Spleen (tissue), 11 donors: Measurements from ENCODE around the gene POLD3. TPM values are rescaled to one million over a fixed set of nuclear protein-coding genes. Genes with fewer than 3 reads are reported as not detected.

ENCODE experiments used
- DNase-seq: peaks from one replicate; pipeline ENCODE4 v3.0.0-alpha.2; 2020
- H3K27ac ChIP-seq, 8 donors: fragments of 200-600 bp; sonication (generic) in 7 of 8; 1 replicate in 4 of 8; 2 replicates in 4 of 8; pipeline versions ENCODE4 v1.5.0 to v1.8.0; 2016 to 2021; ENCODE audit warnings: inconsistent platforms in 4 of 8, mild to moderate bottlenecking in 4 of 8, moderate library complexity in 1 of 8
- H3K27me3 ChIP-seq, 7 donors: fragments of 200-600 bp; sonication (generic) in 6 of 7; replicated peaks in 1 of 7; 1 replicate in 4 of 7; 2 replicates in 3 of 7; pipeline versions ENCODE4 v1.5.0 to v1.8.0; 2016 to 2021; ENCODE audit warnings: inconsistent platforms in 3 of 7, mild to moderate bottlenecking in 1 of 7
- H3K36me3 ChIP-seq, 6 donors: fragments of 200-600 bp; sonication (generic) in 5 of 6; 1 replicate in 4 of 6; 2 replicates in 2 of 6; pipeline versions ENCODE4 v1.5.0 to v1.8.0; 2016 to 2021; ENCODE audit warnings: inconsistent platforms in 2 of 6
- H3K4me1 ChIP-seq, 6 donors: fragments of 200-600 bp; sonication (generic) in 5 of 6; 1 replicate in 3 of 6; 2 replicates in 3 of 6; pipeline versions ENCODE4 v1.5.0 to v1.8.0; 2016 to 2021; ENCODE audit warnings: inconsistent platforms in 3 of 6
- H3K4me3 ChIP-seq, 8 donors: fragments of 200-600 bp; sonication (generic) in 7 of 8; 1 replicate in 4 of 8; 2 replicates in 4 of 8; pipeline versions ENCODE4 v1.5.0 to v1.8.0; 2016 to 2021; ENCODE audit warnings: inconsistent platforms in 4 of 8, mild to moderate bottlenecking in 4 of 8, moderate library complexity in 2 of 8
- H3K9me3 ChIP-seq, 8 donors: fragments of 200-600 bp; sonication (generic) in 7 of 8; 1 replicate in 4 of 8; 2 replicates in 4 of 8; pipeline versions ENCODE4 v1.5.0 to v1.8.0; 2016 to 2021; ENCODE audit warnings: inconsistent platforms in 4 of 8
- POLR2A ChIP-seq, 3 donors: fragments of 450-650 bp; IDR thresholded peaks; one replicate each; pipeline ENCODE4 v1.5.1; 2017; ENCODE audit warnings: antibody characterized with exemption in 3 of 3, mild to moderate bottlenecking in 1 of 3
- POLR2AphosphoS5 ChIP-seq, 3 donors: sonication (generic); formaldehyde crosslinking; IDR thresholded peaks; one replicate each; pipeline ENCODE4 v1.5.1; 2017; ENCODE audit warnings: antibody characterized with exemption in 3 of 3
- WGBS, 5 donors: extraction: QIAGEN DNeasy Blood & Tissue Kit in 3 of 5; methylation state at CpG; one replicate each; pipeline versions ENCODE4 v1.1.5 to v1.1.7; 2013 to 2018; 5-methylcytosine and 5-hydroxymethylcytosine counted together
- intact Hi-C: fragments of 100-400 bp; cut with DNase I; formaldehyde crosslinking; loops from one replicate; pipeline ENCODE4 v1.15.0; 2023; ENCODE audit warnings: low total_unique reads
- polyA plus RNA-seq, 3 donors: library from polyadenylated mRNA; stranded (reverse); fragments of 200-250 nt; gene quantifications; one replicate each; pipeline ENCODE4 v1.2.1, GENCODE V29; 2013
- total RNA-seq, 7 donors: library from RNA; depleted of rRNA in 3 of 7; stranded (reverse); fragments of >200 nt in 3 of 7; fragmentation: NEBNext Ultra II Directional in 4 of 7; extraction: Animal tissue kit (Norgen Biotek cat#: 25700) in 4 of 7; gene quantifications; one replicate each; pipeline versions ENCODE4 v1.1.0 to v1.2.1, GENCODE V29; 2016 to 2021
- TF ChIP-seq, protein P1 (sequence below), 11 experiments: fragments of 200-600 bp in 7 of 11; fragments of 450-650 bp in 4 of 11; sonication (generic) in 4 of 11; IDR thresholded peaks in 8 of 11; conservative IDR thresholded peaks in 3 of 11; 1 replicate in 7 of 11; 2 replicates in 4 of 11; pipeline versions ENCODE4 v1.4.0 to v1.8.0; 2016 to 2021; ENCODE audit warnings: antibody characterized with exemption in 11 of 11, inconsistent platforms in 4 of 11, mild to moderate bottlenecking in 1 of 11
- donor health status: healthy with polysubstance abuse.
- donor health status: DM: no; HTN: no; CAD: no; lungs with moderate emphysema.
- donor health status: DM: no; HTN: no; CAD: no.
- donor health status: Bipolar disorder and iron deficiency.
- donor health status: healthy.
- donor health status: DM: no; HTN: no; CAD: no.
- donor health status: DM: yes; HTN: yes; CAD: no.

The POLD3 gene
- total and polyA plus RNA-seq, 10 donors = 5.0 to 23.1 (median 16.6) TPM

- TF ChIP-seq, protein P1, sequence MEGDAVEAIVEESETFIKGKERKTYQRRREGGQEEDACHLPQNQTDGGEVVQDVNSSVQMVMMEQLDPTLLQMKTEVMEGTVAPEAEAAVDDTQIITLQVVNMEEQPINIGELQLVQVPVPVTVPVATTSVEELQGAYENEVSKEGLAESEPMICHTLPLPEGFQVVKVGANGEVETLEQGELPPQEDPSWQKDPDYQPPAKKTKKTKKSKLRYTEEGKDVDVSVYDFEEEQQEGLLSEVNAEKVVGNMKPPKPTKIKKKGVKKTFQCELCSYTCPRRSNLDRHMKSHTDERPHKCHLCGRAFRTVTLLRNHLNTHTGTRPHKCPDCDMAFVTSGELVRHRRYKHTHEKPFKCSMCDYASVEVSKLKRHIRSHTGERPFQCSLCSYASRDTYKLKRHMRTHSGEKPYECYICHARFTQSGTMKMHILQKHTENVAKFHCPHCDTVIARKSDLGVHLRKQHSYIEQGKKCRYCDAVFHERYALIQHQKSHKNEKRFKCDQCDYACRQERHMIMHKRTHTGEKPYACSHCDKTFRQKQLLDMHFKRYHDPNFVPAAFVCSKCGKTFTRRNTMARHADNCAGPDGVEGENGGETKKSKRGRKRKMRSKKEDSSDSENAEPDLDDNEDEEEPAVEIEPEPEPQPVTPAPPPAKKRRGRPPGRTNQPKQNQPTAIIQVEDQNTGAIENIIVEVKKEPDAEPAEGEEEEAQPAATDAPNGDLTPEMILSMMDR (IDR thresholded peaks at IDR 0.05 in 8 of 11, conservative IDR thresholded peaks at IDR 0.05 in 3 of 11) = no peak
- no peak for DNase-seq
- no peaks in the 10 kb centered on the region for H3K27me3 ChIP-seq
- H3K36me3 ChIP-seq = peaks cover 0 to 97% (median 13%) of the 10 kb centered on the region in 6 donors
- no peaks in the 10 kb centered on the region for H3K9me3 ChIP-seq
- H3K4me1 ChIP-seq = no peaks in the 10 kb centered on the region
- no peak overlapping the region for H3K4me3 ChIP-seq
- WGBS, 5 donors = 82 to 93% (median 89%) methylated on average over 3 of the region's 3 CpGs
- no peak overlapping the region for H3K27ac ChIP-seq
- intact Hi-C loops = no loop called here
Observed at GRCh38 chr11:74627381-74627780, 35.0 kb downstream of the POLD3 start.

DNA sequence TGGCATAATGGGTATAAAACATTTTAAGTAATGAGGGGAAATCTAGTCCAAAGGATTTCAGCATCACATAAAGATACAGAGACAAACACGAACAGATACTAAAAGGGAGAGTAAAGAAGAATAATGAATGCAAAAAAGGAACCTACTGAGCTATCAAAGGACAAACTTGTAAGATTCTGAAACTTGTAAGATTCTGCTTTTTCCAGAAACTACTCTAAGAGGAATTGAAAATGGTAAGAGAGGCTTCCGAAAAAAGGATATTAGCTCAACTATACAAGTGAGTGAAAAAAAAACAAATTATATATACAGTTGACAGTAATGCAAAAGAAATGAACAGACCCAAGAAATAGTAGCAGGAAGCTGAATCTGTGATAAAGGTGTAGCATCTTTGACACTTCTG, 37.7 kb downstream of the POLD3 start:
- TF ChIP-seq POLR2A (IDR thresholded peaks at IDR 0.05) = no peak
- no peak for TF ChIP-seq POLR2AphosphoS5 (IDR thresholded peaks at IDR 0.05)
- TF ChIP-seq, protein P1 (IDR thresholded peaks at IDR 0.05 in 8 of 11, conservative IDR thresholded peaks at IDR 0.05 in 3 of 11) = no peak
- no peak for DNase-seq
- Histone ChIP-seq H3K4me1 (peaks cover 0 to 4% (median 0%) of the 10 kb centered on the region in 6 donors), H3K36me3 (peaks cover 0 to 100% (median 19%) of the 10 kb centered on the region in 6 donors), H3K27me3 (no peaks in the 10 kb centered on the region), H3K9me3 (no peaks in the 10 kb centered on the region), H3K27ac (no peak overlapping the region), H3K4me3 (no peak overlapping the region)
- 50 to 75% (median 73%) methylated on average over 2 of the region's 2 CpGs for WGBS, 5 donors
- intact Hi-C loops = no loop called here

DNA sequence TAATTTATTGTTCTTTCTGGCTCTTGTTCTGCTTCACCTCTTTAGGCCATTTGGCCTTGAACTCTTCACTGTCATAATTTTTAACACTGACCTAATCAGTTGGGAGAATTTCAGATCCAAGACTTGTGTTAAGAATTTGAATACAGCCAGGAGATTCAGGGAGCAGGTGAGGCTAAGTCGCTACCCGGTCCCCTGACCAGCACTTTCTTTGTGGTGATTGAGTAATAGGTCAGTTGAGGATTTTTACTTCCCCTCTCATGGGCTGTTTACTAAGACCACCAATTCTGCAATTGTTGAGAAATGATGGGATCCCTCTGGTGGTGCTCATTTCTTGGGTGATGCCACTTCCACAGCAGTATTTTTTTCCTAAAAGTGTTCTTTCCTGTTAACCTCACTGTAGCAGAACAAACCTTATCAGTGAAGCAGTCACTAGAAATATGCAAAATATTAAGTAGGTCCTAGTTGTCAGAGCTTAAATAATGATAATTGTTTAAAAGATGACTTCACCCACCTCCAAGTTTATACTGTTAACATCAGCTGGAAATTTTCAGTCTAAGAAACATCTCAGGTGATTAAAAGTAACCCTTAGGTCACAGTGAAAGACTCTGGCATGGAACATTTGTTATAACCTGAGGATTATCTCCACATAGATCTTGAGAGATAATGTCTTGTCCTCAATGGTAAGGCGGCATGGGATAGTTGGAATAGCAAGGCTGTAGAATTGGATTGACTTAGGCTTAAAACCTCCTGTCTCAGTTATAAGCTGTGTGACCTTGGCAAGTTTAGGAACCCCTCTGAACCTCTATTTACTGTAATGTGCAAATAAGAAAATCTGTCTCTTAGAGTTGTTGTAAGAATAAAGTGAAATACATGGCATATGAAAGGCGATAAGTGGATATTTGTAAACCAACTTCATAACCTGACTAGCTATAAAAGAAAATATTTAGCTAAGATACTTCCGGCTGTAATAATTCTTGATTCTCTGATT, 41.3 kb downstream of the POLD3 start:
- no peak overlapping the region for H3K27ac ChIP-seq
- no peak for DNase-seq
- peaks cover 0 to 4% (median 0%) of the 10 kb centered on the region in 6 donors for H3K4me1 ChIP-seq
- TF ChIP-seq POLR2AphosphoS5 (IDR thresholded peaks at IDR 0.05) (no peak), POLR2A (IDR thresholded peaks at IDR 0.05) (no peak)
- TF ChIP-seq, protein P1 (IDR thresholded peaks at IDR 0.05 in 8 of 11, conservative IDR thresholded peaks at IDR 0.05 in 3 of 11) = no peak
- no peaks in the 10 kb centered on the region for H3K9me3 ChIP-seq
- H3K4me3 ChIP-seq = no peak overlapping the region
- H3K27me3 ChIP-seq = no peaks in the 10 kb centered on the region
- WGBS, 5 donors = 78 to 96% (median 91%) methylated on average over 5 of the region's 5 CpGs
- peaks cover 0 to 100% (median 39%) of the 10 kb centered on the region in 6 donors for H3K36me3 ChIP-seq
- intact Hi-C loops = no loop called here

GRCh38 chr11:74634537-74634936, 42.2 kb downstream of the POLD3 start:
- H3K4me1 ChIP-seq = peaks cover 0 to 4% (median 0%) of the 10 kb centered on the region in 6 donors
- TF ChIP-seq POLR2A (IDR thresholded peaks at IDR 0.05) (no peak), POLR2AphosphoS5 (IDR thresholded peaks at IDR 0.05) (no peak)
- TF ChIP-seq, protein P1 (IDR thresholded peaks at IDR 0.05 in 8 of 11, conservative IDR thresholded peaks at IDR 0.05 in 3 of 11) = no peak
- H3K36me3 ChIP-seq = peaks cover 0 to 100% (median 41%) of the 10 kb centered on the region in 6 donors
- WGBS, 5 donors = 72 to 88% (median 86%) methylated on average over 4 of the region's 4 CpGs
- H3K27me3 ChIP-seq = no peaks in the 10 kb centered on the region
- no peaks in the 10 kb centered on the region for H3K9me3 ChIP-seq
- no peak for DNase-seq
- no peak overlapping the region for H3K27ac ChIP-seq
- H3K4me3 ChIP-seq = no peak overlapping the region
- intact Hi-C loops = no loop called here
